ENCODE measurements around the gene UNC119B.
"Not testable (repeated sequence)": the region's sequence is repeated elsewhere in the genome, so short reads cannot be mapped to it uniquely, and the experiment has no call there.

UNC119B gene

DNA sequence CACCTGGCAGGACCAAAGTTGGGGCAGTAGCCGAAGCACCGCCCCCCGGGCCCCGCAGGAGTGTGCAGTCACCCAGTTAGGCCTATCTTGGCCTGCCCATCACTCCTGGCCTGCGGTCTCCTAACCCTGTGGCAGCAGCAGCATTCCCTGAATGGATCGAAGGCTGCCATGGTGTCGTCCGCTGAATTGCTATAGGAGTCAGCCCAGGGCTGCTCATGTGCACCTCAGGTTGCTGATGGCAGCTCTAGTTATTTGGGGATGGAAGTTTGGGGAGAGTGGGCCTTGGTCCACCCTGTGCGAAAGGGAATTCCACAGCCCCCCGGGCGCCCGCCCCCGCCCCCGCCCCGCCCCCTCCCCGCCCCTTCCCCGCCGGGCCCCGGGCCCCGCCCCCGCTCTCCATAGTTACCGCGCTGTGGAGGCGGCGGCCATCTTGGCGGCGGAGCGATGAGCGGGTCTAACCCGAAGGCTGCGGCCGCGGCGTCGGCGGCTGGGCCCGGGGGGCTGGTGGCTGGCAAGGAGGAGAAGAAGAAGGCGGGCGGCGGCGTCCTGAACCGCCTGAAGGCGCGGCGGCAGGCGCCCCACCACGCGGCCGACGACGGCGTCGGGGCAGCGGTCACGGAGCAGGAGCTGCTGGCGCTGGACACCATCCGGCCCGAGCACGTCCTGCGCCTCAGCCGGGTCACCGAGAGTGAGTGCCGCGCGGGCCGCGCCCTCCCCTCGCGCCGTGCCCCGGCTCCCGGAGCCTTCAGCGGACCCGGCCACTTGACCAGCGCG is at the start of gene UNC119B:
TSS of gene UNC119B (plus strand) at position 428 of the 774 bp plus-strand sequence. CDS start at position 445, 17 bp downstream.
- FAIRE-seq: no peak

GRCh38 chr12:120661432-120661831 is 48.8 kb upstream of the UNC119B start:
- no peak for FAIRE-seq

DNA sequence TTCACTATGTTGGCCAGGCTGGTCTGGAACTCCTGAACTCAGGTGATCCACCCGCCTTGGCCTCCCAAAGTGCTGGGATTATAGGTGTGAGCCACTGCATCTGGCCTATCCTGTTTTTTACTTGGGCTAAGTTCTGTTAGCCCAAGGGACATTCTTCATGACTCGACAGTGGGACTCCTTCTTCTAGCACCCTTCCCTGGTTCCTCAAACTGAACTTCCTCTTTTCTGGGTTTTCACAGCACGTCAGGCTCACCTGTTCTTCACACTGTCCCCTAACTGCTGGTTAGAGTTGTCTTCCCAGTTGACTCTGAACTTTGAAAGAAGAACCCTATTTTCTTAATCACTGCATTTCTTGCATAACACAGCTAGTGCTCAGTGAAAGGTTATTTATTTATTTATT is 47.4 kb upstream of the UNC119B start:
- FAIRE-seq: no peak

DNA sequence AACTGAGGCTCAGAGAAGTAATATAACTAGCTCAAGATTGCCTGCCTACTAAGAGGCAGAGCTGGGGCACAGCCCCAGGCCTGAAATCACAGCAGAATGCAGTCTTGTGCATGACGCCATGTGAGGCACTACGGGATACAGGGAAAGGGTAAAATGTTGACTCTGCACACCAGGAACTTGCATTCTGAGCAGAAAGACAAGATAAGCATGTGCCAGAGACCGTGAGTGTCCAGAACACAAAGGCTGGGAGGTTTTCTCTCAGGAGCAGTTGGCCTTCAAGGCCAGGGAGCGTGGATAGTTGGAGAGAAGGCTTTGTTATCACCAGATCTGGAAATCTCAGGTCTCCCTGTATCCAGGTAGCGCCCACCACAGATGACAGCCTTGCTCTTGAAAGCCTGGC is 46.5 kb upstream of the UNC119B start:
- FAIRE-seq: no peak

DNA sequence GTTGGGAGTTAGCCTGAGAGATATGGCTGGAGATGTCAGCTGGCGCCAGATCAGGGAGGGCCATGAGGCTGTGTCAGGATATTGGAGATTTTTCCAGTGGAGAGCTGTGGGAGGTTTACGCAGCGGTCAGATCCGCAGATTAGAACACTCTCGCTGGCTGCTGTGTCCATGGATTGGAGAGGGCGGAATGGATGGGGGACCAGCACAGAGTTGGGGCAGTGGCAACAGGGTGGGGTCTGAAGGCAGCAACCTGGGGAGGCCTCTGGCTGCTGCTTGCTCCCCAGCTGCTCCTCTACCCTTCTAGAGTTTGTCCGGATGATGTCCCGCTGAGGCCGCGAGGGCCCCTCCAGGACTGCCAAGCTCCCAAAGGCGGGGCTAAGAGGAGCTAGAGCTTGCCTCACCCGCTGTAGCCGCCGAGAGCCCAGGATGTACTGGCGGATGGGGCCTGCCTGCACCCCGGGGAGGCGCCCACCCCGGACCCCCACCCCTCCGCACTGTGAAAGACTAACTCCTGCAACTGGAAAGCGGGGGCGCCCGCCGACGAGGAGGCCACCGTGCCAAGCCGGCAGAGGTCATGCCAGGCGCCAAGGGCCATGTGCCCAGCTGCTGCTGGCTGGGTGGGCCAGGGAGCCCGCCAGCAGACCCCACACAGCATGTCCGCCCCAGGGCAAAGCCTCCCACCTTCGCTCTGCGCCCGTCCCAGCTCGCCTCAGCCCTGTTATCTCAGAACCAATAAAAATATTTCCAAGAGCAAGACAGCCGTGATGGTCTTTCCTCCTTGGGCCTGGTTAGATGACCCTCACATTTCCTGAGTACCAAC is 43.5 kb upstream of the UNC119B start:
- FAIRE-seq: no peak

DNA sequence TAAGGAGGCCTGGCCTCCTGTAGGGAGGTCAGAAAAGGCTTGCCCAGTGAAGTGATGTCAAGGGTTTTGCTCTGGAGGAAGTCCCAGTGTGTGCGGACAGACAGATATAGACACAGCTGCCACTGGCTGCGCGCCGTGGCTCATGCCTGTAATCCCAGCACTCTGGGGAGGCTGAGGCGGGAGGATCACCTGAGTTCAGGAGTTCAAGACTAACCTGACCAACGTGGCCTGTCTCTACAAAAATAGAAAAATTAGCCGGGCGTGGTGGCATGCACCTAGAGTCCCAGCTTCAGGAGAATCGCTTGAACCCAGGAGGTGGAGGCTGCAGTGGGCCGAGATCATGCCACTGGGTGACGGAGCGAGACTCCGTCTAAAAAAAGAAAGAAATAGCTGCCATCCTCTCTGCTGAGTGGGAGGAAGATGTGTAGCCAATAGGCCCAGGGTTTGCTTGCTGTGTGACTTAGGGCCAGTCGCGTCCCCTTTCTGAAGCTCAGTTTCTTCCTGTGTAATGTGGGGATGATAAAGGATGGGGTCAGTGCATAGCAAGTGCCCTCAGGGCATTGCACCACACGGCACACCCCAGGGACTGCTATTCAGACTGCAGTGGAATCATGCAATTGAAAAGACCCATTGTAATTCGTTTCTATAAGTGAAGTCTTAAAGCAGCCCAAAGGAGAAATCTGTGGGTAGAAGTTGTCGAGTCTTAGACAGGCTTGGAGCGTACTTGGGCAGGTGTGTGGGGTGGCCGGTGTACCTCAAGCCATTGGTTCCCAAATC is 42.0 kb upstream of the UNC119B start:
- no peak for FAIRE-seq

DNA sequence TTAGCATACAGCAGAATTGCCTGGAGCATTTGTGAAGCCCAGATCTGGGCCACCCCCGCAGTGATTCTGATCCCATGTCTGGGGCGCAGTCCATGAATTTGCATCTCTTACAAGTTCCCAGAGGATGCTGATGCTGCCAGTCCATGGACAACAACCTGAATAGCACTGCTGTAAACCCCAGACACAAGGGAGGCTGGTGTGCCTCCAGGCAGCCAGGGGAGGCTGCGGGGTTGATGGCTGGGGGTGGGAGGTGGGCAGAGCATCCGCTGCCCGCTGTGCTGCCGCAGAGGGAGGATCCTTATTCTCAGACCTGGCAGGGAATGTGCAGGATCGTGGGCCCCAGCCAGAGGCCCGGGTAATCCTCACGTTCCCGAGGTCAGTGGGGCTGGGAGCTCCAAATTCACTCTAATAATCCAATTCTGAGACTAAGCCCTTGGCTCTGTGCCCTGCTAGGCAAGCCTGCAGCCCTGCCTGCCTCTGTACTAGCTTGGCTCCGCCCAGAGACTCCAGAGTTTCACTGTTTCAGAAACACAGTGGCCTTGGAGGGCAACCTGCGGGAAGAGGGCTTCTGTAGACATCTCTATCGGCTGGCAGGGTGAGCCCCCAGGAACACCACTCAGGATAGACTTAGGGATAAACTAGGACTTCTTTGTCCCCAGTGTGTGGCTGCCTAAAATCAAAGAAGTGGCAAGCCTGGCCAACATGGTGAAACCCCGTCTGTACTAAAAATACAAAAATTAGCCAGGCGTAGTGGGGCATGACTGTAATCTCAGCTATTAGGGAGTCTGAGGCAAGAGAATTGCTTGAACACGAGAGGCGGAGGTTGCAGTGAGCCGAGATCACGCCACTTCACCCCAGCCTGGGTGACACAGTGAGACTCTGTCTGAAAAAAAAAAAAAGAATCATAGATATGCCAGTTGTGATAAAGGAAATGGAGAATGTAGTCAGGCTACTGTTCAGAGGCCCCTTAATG is 41.1 kb upstream of the UNC119B start:
- no peak for FAIRE-seq

- FAIRE-seq: not testable (repeated sequence)
Observed at GRCh38 chr12:120670237-120670636, 40.0 kb upstream of the UNC119B start.

GRCh38 chr12:120670667-120671066 is 39.6 kb upstream of the UNC119B start:
- FAIRE-seq: no peak

DNA sequence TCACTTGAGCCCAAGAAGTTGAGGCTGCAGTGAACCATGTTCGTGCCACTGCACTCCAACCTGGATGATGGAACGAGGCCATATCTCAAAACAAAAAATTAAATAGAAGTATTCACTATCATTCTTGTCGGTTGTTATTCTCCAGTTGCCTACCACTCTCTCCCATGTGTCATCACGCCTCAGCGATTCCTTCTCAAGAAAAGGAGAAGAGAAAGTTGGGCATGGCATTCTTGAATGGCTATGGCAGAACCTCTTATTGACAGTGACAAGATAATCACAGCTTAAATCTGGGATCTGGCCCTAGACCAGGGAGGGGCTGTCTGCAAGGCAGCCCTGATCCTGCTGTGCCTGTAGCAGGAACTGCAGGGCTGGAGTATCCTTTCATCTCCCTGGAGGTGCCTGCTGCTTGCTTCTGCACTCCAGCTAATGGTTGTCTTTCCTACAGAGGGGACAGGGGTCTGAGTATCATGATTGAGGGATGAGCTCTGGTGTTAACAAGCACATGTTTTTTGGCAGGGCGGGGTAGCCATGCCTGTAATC is 36.1 kb upstream of the UNC119B start:
- FAIRE-seq: no peak

GRCh38 chr12:120677765-120678473 is 32.3 kb upstream of the UNC119B start:
- FAIRE-seq: no peak

- FAIRE-seq: no peak
Observed at GRCh38 chr12:120678572-120678971, 31.7 kb upstream of the UNC119B start.

DNA sequence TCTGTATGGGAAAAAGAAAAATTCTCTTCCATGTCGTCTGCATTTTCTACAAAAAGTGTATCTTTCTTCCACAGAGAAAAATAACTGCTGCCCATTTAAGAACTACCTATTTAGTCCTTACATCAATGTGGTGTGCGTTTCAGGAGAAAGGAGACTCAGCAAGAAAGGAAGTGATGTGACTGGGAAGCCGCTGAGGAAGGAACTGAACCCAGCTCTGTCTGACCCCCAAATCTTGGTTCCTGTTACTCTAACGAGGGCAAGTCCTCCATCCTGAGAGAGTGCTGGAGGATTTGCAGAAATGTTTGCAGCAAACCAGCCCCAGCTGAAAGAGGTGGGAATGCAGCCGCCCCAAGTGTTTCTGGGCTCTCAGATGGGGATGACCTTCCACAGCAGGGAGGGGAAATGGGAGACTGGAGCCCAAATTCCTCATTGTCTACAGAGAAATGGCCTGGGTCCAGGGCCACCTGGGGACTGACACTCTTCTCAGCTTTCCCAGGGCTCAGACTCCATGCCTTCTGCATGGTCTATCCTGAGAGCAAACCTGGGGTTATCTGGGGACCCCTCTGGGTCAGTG is 30.0 kb upstream of the UNC119B start:
- FAIRE-seq: no peak

DNA sequence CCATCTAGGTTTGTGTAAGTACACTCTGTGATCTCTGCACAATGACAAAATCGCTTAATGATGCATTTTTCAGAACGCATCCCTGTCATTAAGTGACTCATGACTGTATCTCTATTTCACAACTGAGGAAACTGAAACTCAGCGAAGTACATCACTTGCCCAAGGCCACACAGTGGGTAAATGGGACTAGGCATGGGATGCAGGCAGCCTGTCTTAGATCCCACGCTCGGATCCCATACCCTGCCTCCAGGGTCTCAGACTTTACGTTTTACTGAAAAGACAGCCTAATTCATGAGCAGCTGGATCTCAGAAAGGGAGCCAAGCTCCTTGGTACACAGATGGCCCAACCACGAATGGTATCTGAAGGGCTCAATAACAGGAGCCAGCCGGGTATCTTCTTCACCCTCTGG is 25.7 kb upstream of the UNC119B start:
- no peak for FAIRE-seq

DNA sequence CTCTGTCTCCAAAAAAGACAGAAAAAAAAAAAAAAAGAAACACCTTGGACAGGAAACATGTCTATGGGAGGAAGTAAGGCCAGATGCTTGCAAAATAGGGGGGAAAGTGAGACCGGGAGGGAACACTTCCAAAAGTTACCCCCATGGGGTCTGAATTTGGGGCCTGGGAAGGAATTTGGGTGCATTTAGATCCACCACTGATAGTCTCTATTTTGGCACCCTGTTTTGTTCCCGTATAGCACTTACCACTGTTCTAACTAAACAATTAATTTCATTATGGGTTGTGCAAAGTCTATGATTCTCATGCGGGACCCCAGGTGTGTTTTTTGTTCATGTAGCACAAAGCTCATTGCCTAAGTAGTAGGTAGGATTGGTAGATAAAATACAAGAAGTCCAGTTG is 24.7 kb upstream of the UNC119B start:
- no peak for FAIRE-seq

GRCh38 chr12:120686151-120686689 is 24.0 kb upstream of the UNC119B start:
- FAIRE-seq: peak; percentile 88

DNA sequence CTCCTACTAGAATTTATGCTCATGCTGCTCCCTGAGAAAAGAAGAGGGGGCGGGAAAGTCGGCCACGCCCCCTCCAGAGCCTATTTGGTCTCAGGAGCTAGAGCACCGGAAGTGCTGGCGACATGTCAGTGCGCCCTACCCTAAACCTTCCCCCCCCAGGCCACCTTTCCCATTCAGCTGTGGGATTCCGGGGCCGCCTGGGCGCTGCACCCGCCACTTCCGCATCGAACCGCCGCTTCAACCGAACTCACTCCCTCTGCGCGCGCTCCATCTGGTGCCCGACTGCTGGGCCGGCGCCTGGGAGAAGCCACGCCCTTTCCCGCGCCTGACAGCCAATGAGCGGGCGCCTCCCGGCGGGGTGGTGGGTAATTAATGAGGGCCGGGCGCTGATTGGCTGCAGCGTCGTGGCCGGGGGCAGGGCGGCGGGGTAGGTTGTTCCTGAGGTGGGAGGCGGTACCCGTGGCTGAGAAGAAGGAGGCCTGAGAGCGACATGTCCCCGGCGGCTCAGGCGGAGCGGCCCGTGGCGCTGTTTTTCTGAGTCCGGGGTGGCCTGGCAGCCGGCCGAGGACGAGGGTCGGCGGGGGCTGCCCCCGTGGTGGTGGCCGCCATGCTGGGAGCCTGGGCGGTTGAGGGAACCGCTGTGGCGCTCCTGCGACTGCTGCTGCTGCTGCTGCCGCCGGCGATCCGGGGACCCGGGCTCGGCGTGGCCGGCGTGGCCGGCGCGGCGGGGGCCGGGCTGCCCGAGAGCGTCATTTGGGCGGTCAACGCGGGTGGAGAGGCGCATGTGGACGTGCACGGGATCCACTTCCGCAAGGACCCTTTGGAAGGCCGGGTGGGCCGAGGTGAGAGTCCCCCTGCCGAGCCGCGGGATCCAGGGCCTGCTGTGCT is 23.3 kb upstream of the UNC119B start, which contains the start of gene MLEC:
TSS of gene MLEC (plus strand) at position 460 of the 888 bp plus-strand sequence. CDS start at position 608, 148 bp downstream.
- FAIRE-seq: peak; percentile 97

- no peak for FAIRE-seq
Observed at GRCh38 chr12:120687578-120688289, 22.5 kb upstream of the UNC119B start.

Data from G401.6 (cell line).